Keratinocyte (primary cell): ENCODE data around the gene TBC1D2. TPM values are rescaled to one million over a fixed set of nuclear protein-coding genes. Genes with fewer than 3 reads are reported as not detected.

Experiments
- DNase-seq: peaks from one replicate; pipeline ENCODE4 v3.0.0-alpha.2; 2011; ENCODE audit warnings: low read depth, missing footprints, low spot score
- FAIRE-seq: peaks from 2 replicates; lab custom pipeline; 2011; peaks lifted over from hg19 to GRCh38; lab: Jason Lieb, UNC
- H2AFZ ChIP-seq: 2 replicates; pipeline ENCODE4 v1.6.0; 2012; ENCODE audit warnings: low read length, control low read depth, inconsistent platforms; ENCODE audit not compliant: control insufficient read depth
- H3K27ac ChIP-seq: 2 replicates; pipeline ENCODE4 v1.5.1; 2011; ENCODE audit warnings: low read length; ENCODE audit not compliant: control insufficient read depth, insufficient read depth
- H3K27me3 ChIP-seq: 3 replicates; pipeline ENCODE4 v1.6.0; 2011; ENCODE audit warnings: low read length; ENCODE audit not compliant: control insufficient read depth, insufficient read depth; ENCODE audit errors: extremely low read depth
- H3K36me3 ChIP-seq, 2 experiments: 2 replicates in 1 of 2; 3 replicates in 1 of 2; pipeline ENCODE4 v1.5.1; 2011; ENCODE audit warnings: low read length in 2 of 2, mild to moderate bottlenecking in 1 of 2; ENCODE audit not compliant: control insufficient read depth in 2 of 2, insufficient read depth in 2 of 2; ENCODE audit errors: extremely low read depth in 1 of 2
- H3K4me1 ChIP-seq: 3 replicates; pipeline ENCODE4 v1.5.1; 2011; ENCODE audit warnings: low read length; ENCODE audit not compliant: control insufficient read depth, insufficient read depth; ENCODE audit errors: extremely low read depth
- H3K4me2 ChIP-seq: 3 replicates; pipeline ENCODE4 v1.6.0; 2011; ENCODE audit warnings: low read depth, low read length; ENCODE audit not compliant: control insufficient read depth, insufficient read depth; ENCODE audit errors: extremely low read depth
- H3K4me3 ChIP-seq, 3 experiments: fragments of 200-600 bp in 1 of 3; sonication (generic) in 1 of 3; 2 replicates in 2 of 3; 3 replicates in 1 of 3; pipeline ENCODE4 v1.5.1; 2011 to 2016; ENCODE audit warnings: low read length in 3 of 3, mild to moderate bottlenecking in 3 of 3, control low read depth in 2 of 3, inconsistent platforms in 1 of 3, low read depth in 1 of 3, mixed read lengths in 1 of 3, mixed run types in 1 of 3, moderate library complexity in 1 of 3; ENCODE audit not compliant: control insufficient read depth in 2 of 3, insufficient read depth in 2 of 3; ENCODE audit errors: extremely low read depth in 1 of 3
- H3K79me2 ChIP-seq: 2 replicates; pipeline ENCODE4 v1.6.0; 2012; ENCODE audit warnings: low read length; ENCODE audit not compliant: control insufficient read depth, insufficient read depth
- H3K9ac ChIP-seq: 3 replicates; pipeline ENCODE4 v1.6.0; 2011; ENCODE audit warnings: low read length; ENCODE audit not compliant: control insufficient read depth, insufficient read depth; ENCODE audit errors: extremely low read depth
- H3K9me1 ChIP-seq: 3 replicates; pipeline ENCODE4 v1.6.0; 2011; ENCODE audit warnings: low read length; ENCODE audit not compliant: control insufficient read depth, insufficient read depth; ENCODE audit errors: extremely low read depth
- H3K9me3 ChIP-seq: 2 replicates; pipeline ENCODE4 v1.5.1; 2012; ENCODE audit warnings: low read depth, low read length; ENCODE audit not compliant: control insufficient read depth
- H4K20me1 ChIP-seq: 3 replicates; pipeline ENCODE4 v1.6.0; 2011; ENCODE audit warnings: low read length; ENCODE audit not compliant: control insufficient read depth, insufficient read depth; ENCODE audit errors: extremely low read depth
- CTCF ChIP-seq, 3 experiments: IDR thresholded peaks in 1 of 3; conservative IDR thresholded peaks in 1 of 3; optimal IDR thresholded peaks in 1 of 3; 2 replicates in 2 of 3; 3 replicates in 1 of 3; pipeline versions ENCODE3 to v1.5.1; 2011; ENCODE audit warnings: low read length in 3 of 3, mild to moderate bottlenecking in 3 of 3, moderate library complexity in 2 of 3, control low read depth in 1 of 3, inconsistent platforms in 1 of 3; ENCODE audit not compliant: insufficient read depth in 2 of 3; ENCODE audit errors: extremely low read depth in 1 of 3
- EZH2 ChIP-seq: IDR thresholded peaks from one replicate; pipeline ENCODE4 v1.6.1; 2012; ENCODE audit warnings: inconsistent platforms, mild to moderate bottlenecking, low read length, moderate library complexity
- dilution Hi-C: fragments of 300-500 bp; cut with MboI; formaldehyde crosslinking; loops from one replicate; pipeline ENCODE4 v1.7.0; 2020; ENCODE audit warnings: low sequenced_read_pairs; ENCODE audit not compliant: extremely low pct_ligation_motif_present
- polyA plus RNA-seq, 5 experiments: library from polyadenylated mRNA; depleted of rRNA in 3 of 5; stranded (reverse) in 3 of 5; stranded (forward) in 1 of 5; unstranded in 1 of 5; fragments of >200 nt; gene quantifications; 1 replicate in 1 of 5; 2 replicates in 3 of 5; 3 replicates in 1 of 5; pipeline versions ENCODE4 v1.2.1 to v1.2.3, GENCODE V29; 2011 to 2012; ENCODE audit warnings: missing spikeins in 2 of 5, low read depth in 1 of 5, low replicate concordance in 1 of 5

Gene TBC1D2
- polyA plus RNA-seq, 1 donor (not counting 4 experiments of a cell fraction or from before 2014, with no cell fraction given) = 59.2 TPM

GRCh38 chr9:98236901-98237487 is 18.5 kb downstream of the TBC1D2 start:
- dilution Hi-C loops = no loop called here
- no peak for TF ChIP-seq CTCF (optimal IDR thresholded peaks at IDR 0.05 in 1 of 3, IDR thresholded peaks at IDR 0.05 in 1 of 3, conservative IDR thresholded peaks at IDR 0.05 in 1 of 3; ENCODE audit: extremely low read depth in 1 of 3, insufficient read depth in 2 of 3, low read length in 3 of 3)
- TF ChIP-seq EZH2 = no peak
- Histone ChIP-seq H3K4me3 (no peak overlapping the region), H3K9me3 (no peaks in the 10 kb centered on the region), H3K9ac (no peak overlapping the region), H3K27ac (no peak overlapping the region), H3K79me2 (peaks cover 59% of the 10 kb centered on the region), H3K27me3 (no peaks in the 10 kb centered on the region), H3K4me1 (no peaks in the 10 kb centered on the region), H3K36me3 (peaks cover 37 to 40% of the 10 kb centered on the region in 2 experiments), H3K4me2 (no peak overlapping the region), H2AFZ (no peak overlapping the region), H4K20me1 (no peaks in the 10 kb centered on the region), H3K9me1 (no peaks in the 10 kb centered on the region)
- DNase-seq = no peak
- FAIRE-seq = no peak

- H3K4me1 ChIP-seq = no peaks in the 10 kb centered on the region
- H3K79me2 ChIP-seq = peaks cover 47% of the 10 kb centered on the region
- H3K4me3 ChIP-seq = no peak overlapping the region
- H3K27me3 ChIP-seq = no peaks in the 10 kb centered on the region
- no peaks in the 10 kb centered on the region for H4K20me1 ChIP-seq
- no peak overlapping the region for H2AFZ ChIP-seq
- H3K9me1 ChIP-seq = no peaks in the 10 kb centered on the region
- dilution Hi-C loops = no loop called here
- no peak overlapping the region for H3K4me2 ChIP-seq
- no peak for FAIRE-seq
- no peak for DNase-seq
- peaks cover 24 to 45% of the 10 kb centered on the region in 2 experiments for H3K36me3 ChIP-seq
- no peak overlapping the region for H3K27ac ChIP-seq
- no peak overlapping the region for H3K9ac ChIP-seq
- no peaks in the 10 kb centered on the region for H3K9me3 ChIP-seq
- TF ChIP-seq CTCF (optimal IDR thresholded peaks at IDR 0.05 in 1 of 3, IDR thresholded peaks at IDR 0.05 in 1 of 3, conservative IDR thresholded peaks at IDR 0.05 in 1 of 3; ENCODE audit: extremely low read depth in 1 of 3, insufficient read depth in 2 of 3, low read length in 3 of 3) = no peak
- no peak for TF ChIP-seq EZH2
Observed at GRCh38 chr9:98235126-98235525, 20.3 kb downstream of the TBC1D2 start.
